ENCODE data around the gene LAMB1. TPM values are rescaled to one million over a fixed set of nuclear protein-coding genes. Genes with fewer than 3 reads are reported as not detected.
"Not testable (repeated sequence)": the region's sequence is repeated elsewhere in the genome, so short reads cannot be mapped to it uniquely, and the experiment has no call there.

The LAMB1 gene
- total RNA-seq, 2 experiments from 2014 or later, result 0.14 TPM; not detected in 1

- H3K9me3 Mint-ChIP-seq, result no peaks in the 10 kb centered on the region
- peak overlapping the region; percentile 98 for H3K27ac Mint-ChIP-seq
- CTCF ChIA-PET, result interaction anchor here (0.6 to 5.2 kb wide), 4 partner anchors 11 to 147 kb away, joined by 3 to 46 read pairs (median 10); partner anchors contain the start of gene CBLL1
- H3K4me3 Mint-ChIP-seq, result peak overlapping the region; percentile 100
- DNase-seq, result peak; percentile 17
- peaks cover 22% of the 10 kb centered on the region for H3K36me3 Mint-ChIP-seq (ENCODE audit: low read depth)
- no peaks in the 10 kb centered on the region for H3K27me3 Mint-ChIP-seq (ENCODE audit: low read depth)
- H3K4me1 Mint-ChIP-seq (ENCODE audit: low read depth), result peaks cover 33% of the 10 kb centered on the region
- intact Hi-C loops (cut with micrococcal nuclease), result loop anchor here (2.0 to 10.0 kb wide), 2 partner anchors 328 to 846 kb away; partner anchors contain the start of genes COG5, DUS4L and PRKAR2B
Measured at GRCh38 chr7:107890493-107890961, 112.4 kb downstream of the LAMB1 start.

- no peaks in the 10 kb centered on the region for H3K9me3 Mint-ChIP-seq
- DNase-seq, result no peak
- peaks cover 17% of the 10 kb centered on the region for H3K36me3 Mint-ChIP-seq (ENCODE audit: low read depth)
- intact Hi-C loops (cut with micrococcal nuclease), result loop anchor here (2.0 to 10.0 kb wide), 2 partner anchors 327 to 845 kb away; partner anchors contain the start of genes COG5, DUS4L and PRKAR2B
- peaks cover 28% of the 10 kb centered on the region for H3K4me1 Mint-ChIP-seq (ENCODE audit: low read depth)
- no peaks in the 10 kb centered on the region for H3K27me3 Mint-ChIP-seq (ENCODE audit: low read depth)
- H3K4me3 Mint-ChIP-seq, result peak overlapping the region; percentile 100
- CTCF ChIA-PET, result interaction anchor here (0.6 to 5.2 kb wide), 4 partner anchors 11 to 147 kb away, joined by 3 to 46 read pairs (median 10); partner anchors contain the start of gene CBLL1
- no peak overlapping the region for H3K27ac Mint-ChIP-seq
Measured at GRCh38 chr7:107889992-107890391, 113.0 kb downstream of the LAMB1 start.

GRCh38 chr7:107887827-107888226 lies 115.1 kb downstream of the LAMB1 start:
- DNase-seq; intact Hi-C loops (cut with micrococcal nuclease): not testable (repeated sequence)
- CTCF ChIA-PET, result interaction anchor here (0.8 to 5.2 kb wide), 2 partner anchors 9 to 36 kb away, joined by 3 to 46 read pairs; no protein-coding TSS in a partner anchor

GRCh38 chr7:107884066-107884818 lies 118.7 kb downstream of the LAMB1 start:
- intact Hi-C loops (cut with micrococcal nuclease), result no loop called here
- Mint-ChIP-seq H3K27me3 (ENCODE audit: low read depth) (peaks cover 4% of the 10 kb centered on the region), H3K27ac (no peak overlapping the region), H3K4me3 (no peak overlapping the region), H3K36me3 (ENCODE audit: low read depth) (no peaks in the 10 kb centered on the region), H3K4me1 (ENCODE audit: low read depth) (peaks cover 3% of the 10 kb centered on the region), H3K9me3 (no peaks in the 10 kb centered on the region)
- no peak for DNase-seq
- CTCF ChIA-PET, result interaction anchor here (0.8 to 1.1 kb wide), 2 partner anchors 9 to 261 kb away, joined by 3 to 6 read pairs; no protein-coding TSS in a partner anchor

More at GRCh38 chr7:107887827-107888226, 115.1 kb downstream of the LAMB1 start:
- not testable (repeated sequence) for H3K9me3 Mint-ChIP-seq; H3K27ac Mint-ChIP-seq; H3K4me3 Mint-ChIP-seq; H3K27me3 Mint-ChIP-seq (ENCODE audit: low read depth); H3K4me1 Mint-ChIP-seq (ENCODE audit: low read depth); H3K36me3 Mint-ChIP-seq (ENCODE audit: low read depth)

GRCh38 chr7:107882766-107883165 lies 120.2 kb downstream of the LAMB1 start:
- CTCF ChIA-PET, result interaction anchor here (1.3 kb wide), 1 partner anchor 420 kb away, joined by 3 read pairs; no protein-coding TSS in a partner anchor
- no peaks in the 10 kb centered on the region for H3K9me3 Mint-ChIP-seq
- no peaks in the 10 kb centered on the region for H3K36me3 Mint-ChIP-seq (ENCODE audit: low read depth)
- H3K4me1 Mint-ChIP-seq (ENCODE audit: low read depth), result peaks cover 8% of the 10 kb centered on the region
- H3K27me3 Mint-ChIP-seq (ENCODE audit: low read depth), result peaks cover 4% of the 10 kb centered on the region
- H3K4me3 Mint-ChIP-seq, result no peak overlapping the region
- DNase-seq, result no peak
- H3K27ac Mint-ChIP-seq, result no peak overlapping the region
- intact Hi-C loops (cut with micrococcal nuclease), result no loop called here

- Mint-ChIP-seq H3K27ac (no peak overlapping the region), H3K4me3 (no peak overlapping the region), H3K9me3 (no peaks in the 10 kb centered on the region), H3K36me3 (ENCODE audit: low read depth) (no peaks in the 10 kb centered on the region), H3K4me1 (ENCODE audit: low read depth) (peaks cover 13% of the 10 kb centered on the region), H3K27me3 (ENCODE audit: low read depth) (peaks cover 4% of the 10 kb centered on the region)
- DNase-seq, result peak; percentile 57
- CTCF ChIA-PET, result interaction anchor here (0.6 to 10.4 kb wide), 12 partner anchors 10 to 731 kb away, joined by 3 to 170 read pairs (median 4); partner anchors contain the start of genes CBLL1 and DLD
- intact Hi-C loops (cut with micrococcal nuclease), result loop anchor here (1.0 to 5.0 kb wide), 8 partner anchors 12 to 1087 kb away; partner anchors contain the start of genes BCAP29 and DLD
Measured at GRCh38 chr7:107879400-107880035, 123.4 kb downstream of the LAMB1 start.

GRCh38 chr7:107878636-107879035 lies 124.3 kb downstream of the LAMB1 start:
- CTCF ChIA-PET, result interaction anchor here (0.6 to 10.4 kb wide), 9 partner anchors 11 to 730 kb away, joined by 3 to 170 read pairs (median 4); partner anchors contain the start of genes CBLL1 and DLD
- Mint-ChIP-seq H3K27ac (no peak overlapping the region), H3K27me3 (ENCODE audit: low read depth) (peaks cover 4% of the 10 kb centered on the region), H3K9me3 (no peaks in the 10 kb centered on the region), H3K36me3 (ENCODE audit: low read depth) (no peaks in the 10 kb centered on the region), H3K4me1 (ENCODE audit: low read depth) (peaks cover 15% of the 10 kb centered on the region), H3K4me3 (no peak overlapping the region)
- no peak for DNase-seq
- intact Hi-C loops (cut with micrococcal nuclease), result loop anchor here (1.0 to 5.0 kb wide), 8 partner anchors 13 to 1086 kb away; partner anchors contain the start of genes BCAP29 and DLD

- CTCF ChIA-PET, result interaction anchor here (0.8 to 10.4 kb wide), 9 partner anchors 10 to 731 kb away, joined by 3 to 170 read pairs (median 4); partner anchors contain the start of genes CBLL1 and DLD
- Mint-ChIP-seq H3K36me3 (ENCODE audit: low read depth) (no peaks in the 10 kb centered on the region), H3K4me3 (no peak overlapping the region), H3K27me3 (ENCODE audit: low read depth) (peaks cover 4% of the 10 kb centered on the region), H3K9me3 (no peaks in the 10 kb centered on the region), H3K4me1 (ENCODE audit: low read depth) (peaks cover 15% of the 10 kb centered on the region), H3K27ac (no peak overlapping the region)
- DNase-seq, result no peak
- intact Hi-C loops (cut with micrococcal nuclease), result loop anchor here (2.0 to 5.0 kb wide), 3 partner anchors 296 to 1085 kb away; partner anchors contain the start of gene BCAP29
Measured at GRCh38 chr7:107877731-107878382, 125.1 kb downstream of the LAMB1 start.

GRCh38 chr7:107876916-107877315 lies 126.0 kb downstream of the LAMB1 start:
- H3K4me3 Mint-ChIP-seq, result no peak overlapping the region
- no peak for DNase-seq
- intact Hi-C loops (cut with micrococcal nuclease), result loop anchor here (5.0 kb wide), 1 partner anchor 295 kb away; the partner anchor contains the start of gene BCAP29
- CTCF ChIA-PET, result interaction anchor here (0.6 to 10.4 kb wide), 12 partner anchors 9 to 1876 kb away, joined by 3 to 170 read pairs (median 4); partner anchors contain the start of genes CBLL1 and DLD
- H3K4me1 Mint-ChIP-seq (ENCODE audit: low read depth), result peaks cover 15% of the 10 kb centered on the region
- no peak overlapping the region for H3K27ac Mint-ChIP-seq
- H3K9me3 Mint-ChIP-seq, result no peaks in the 10 kb centered on the region
- H3K27me3 Mint-ChIP-seq (ENCODE audit: low read depth), result no peaks in the 10 kb centered on the region
- no peaks in the 10 kb centered on the region for H3K36me3 Mint-ChIP-seq (ENCODE audit: low read depth)

GRCh38 chr7:107874605-107875446 lies 128.1 kb downstream of the LAMB1 start:
- CTCF ChIA-PET, result interaction anchor here (0.6 to 10.4 kb wide), 24 partner anchors 9 to 674 kb away, joined by 3 to 170 read pairs (median 4); partner anchors contain the start of genes CBLL1 and DLD
- no peak overlapping the region for H3K27ac Mint-ChIP-seq
- H3K9me3 Mint-ChIP-seq, result no peaks in the 10 kb centered on the region
- no peak overlapping the region for H3K4me3 Mint-ChIP-seq
- peak; percentile 65 for DNase-seq
- H3K27me3 Mint-ChIP-seq (ENCODE audit: low read depth), result no peaks in the 10 kb centered on the region
- intact Hi-C loops (cut with micrococcal nuclease), result loop anchor here (1.0 to 5.0 kb wide), 8 partner anchors 60 to 728 kb away; partner anchors contain the start of gene BCAP29
- no peaks in the 10 kb centered on the region for H3K36me3 Mint-ChIP-seq (ENCODE audit: low read depth)
- peaks cover 15% of the 10 kb centered on the region for H3K4me1 Mint-ChIP-seq (ENCODE audit: low read depth)

Data from activated naive CD4-positive, alpha-beta T cell treated with anti-CD3 and anti-CD28 coated beads for 36 hours (primary cell).